Thoracic aorta (tissue), 2 donors: Measurements from ENCODE around the gene DRAM2. TPM values are rescaled to one million over a fixed set of nuclear protein-coding genes. Genes with fewer than 3 reads are reported as not detected.

ENCODE experiments used
- ATAC-seq: fragments of 150-250 bp; one replicate; pipeline ENCODE4 v1.8.0; 2017; ENCODE audit warnings: low read depth; ENCODE audit not compliant: insufficient number of reproducible peaks, low FRiP score
- DNase-seq: peaks from one replicate; pipeline ENCODE4 v3.0.0-alpha.2; 2020; ENCODE audit warnings: low spot score
- H3K27ac ChIP-seq, 2 donors: fragments of 200-600 bp; sonication (generic); 1 replicate in 1 of 2; 2 replicates in 1 of 2; pipeline ENCODE4 v1.5.1; 2016; ENCODE audit warnings: mild to moderate bottlenecking in 2 of 2, moderate library complexity in 2 of 2
- H3K27me3 ChIP-seq: fragments of 200-600 bp; sonication (generic); replicated peaks from 2 replicates; pipeline ENCODE4 v1.6.0; 2016; ENCODE audit warnings: mild to moderate bottlenecking; ENCODE audit not compliant: insufficient read depth
- H3K36me3 ChIP-seq: fragments of 200-600 bp; sonication (generic); one replicate; pipeline ENCODE4 v1.5.1; 2016
- H3K4me1 ChIP-seq, 2 donors: fragments of 200-600 bp; sonication (generic); 1 replicate in 1 of 2; 2 replicates in 1 of 2; pipeline versions ENCODE4 v1.5.1 to v1.6.0; 2016; ENCODE audit warnings: low read depth in 2 of 2, mild to moderate bottlenecking in 1 of 2; ENCODE audit not compliant: control insufficient read depth in 1 of 2
- H3K4me3 ChIP-seq: fragments of 200-600 bp; sonication (generic); 2 replicates; pipeline ENCODE4 v1.5.1; 2016; ENCODE audit warnings: mild to moderate bottlenecking
- H3K9me3 ChIP-seq: fragments of 200-600 bp; sonication (generic); 2 replicates; pipeline ENCODE4 v1.5.1; 2016
- total RNA-seq, 2 donors: library from RNA; depleted of rRNA; stranded (reverse); fragments of >200 nt; gene quantifications; one replicate each; pipeline versions ENCODE4 v1.1.0 to v1.2.3, GENCODE V29; 2016
- TF ChIP-seq, protein P1 (sequence below): fragments of 200-600 bp; sonication (generic); IDR thresholded peaks from one replicate; pipeline ENCODE4 v1.5.1; 2019; ENCODE audit warnings: antibody characterized with exemption

The DRAM2 gene
- total RNA-seq, 2 donors from 2014 or later, result 27.7 to 50.8 TPM

DNA sequence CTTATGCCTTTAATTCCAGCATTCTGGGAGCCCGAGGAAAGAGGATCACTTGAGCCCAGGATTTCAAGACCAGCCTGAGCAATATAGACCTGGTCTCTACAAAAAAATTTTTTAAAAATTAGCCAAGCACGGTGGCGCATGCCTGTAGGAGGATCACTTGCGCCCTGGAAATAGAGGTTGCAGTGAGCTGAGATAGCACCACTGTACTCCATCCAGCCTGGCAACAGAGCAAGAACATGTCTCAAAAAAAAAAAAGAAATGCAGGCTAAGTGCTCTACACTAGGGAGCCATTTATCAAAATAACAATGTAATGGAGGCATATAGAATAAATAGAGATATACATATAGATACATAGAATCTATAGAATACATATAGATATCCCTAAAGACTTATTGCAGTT, 23.5 kb upstream of the DRAM2 start:
- Histone ChIP-seq H3K27ac (no peak overlapping the region), H3K4me1 (no peaks in the 10 kb centered on the region), H3K4me3 (no peak overlapping the region), H3K9me3 (no peaks in the 10 kb centered on the region), H3K27me3 (no peaks in the 10 kb centered on the region), H3K36me3 (peaks cover 2% of the 10 kb centered on the region)
- DNase-seq, result no peak
- TF ChIP-seq, protein P1, sequence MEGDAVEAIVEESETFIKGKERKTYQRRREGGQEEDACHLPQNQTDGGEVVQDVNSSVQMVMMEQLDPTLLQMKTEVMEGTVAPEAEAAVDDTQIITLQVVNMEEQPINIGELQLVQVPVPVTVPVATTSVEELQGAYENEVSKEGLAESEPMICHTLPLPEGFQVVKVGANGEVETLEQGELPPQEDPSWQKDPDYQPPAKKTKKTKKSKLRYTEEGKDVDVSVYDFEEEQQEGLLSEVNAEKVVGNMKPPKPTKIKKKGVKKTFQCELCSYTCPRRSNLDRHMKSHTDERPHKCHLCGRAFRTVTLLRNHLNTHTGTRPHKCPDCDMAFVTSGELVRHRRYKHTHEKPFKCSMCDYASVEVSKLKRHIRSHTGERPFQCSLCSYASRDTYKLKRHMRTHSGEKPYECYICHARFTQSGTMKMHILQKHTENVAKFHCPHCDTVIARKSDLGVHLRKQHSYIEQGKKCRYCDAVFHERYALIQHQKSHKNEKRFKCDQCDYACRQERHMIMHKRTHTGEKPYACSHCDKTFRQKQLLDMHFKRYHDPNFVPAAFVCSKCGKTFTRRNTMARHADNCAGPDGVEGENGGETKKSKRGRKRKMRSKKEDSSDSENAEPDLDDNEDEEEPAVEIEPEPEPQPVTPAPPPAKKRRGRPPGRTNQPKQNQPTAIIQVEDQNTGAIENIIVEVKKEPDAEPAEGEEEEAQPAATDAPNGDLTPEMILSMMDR, result no peak
- no peak for ATAC-seq

GRCh38 chr1:111162488-111162880, 22.6 kb upstream of the DRAM2 start:
- Histone ChIP-seq H3K4me1 (no peaks in the 10 kb centered on the region), H3K36me3 (peaks cover 2% of the 10 kb centered on the region), H3K4me3 (no peak overlapping the region), H3K27me3 (no peaks in the 10 kb centered on the region), H3K9me3 (no peaks in the 10 kb centered on the region), H3K27ac (no peak overlapping the region)
- DNase-seq (no peak), ATAC-seq (no peak)
- TF ChIP-seq, protein P1, result no peak

DNA sequence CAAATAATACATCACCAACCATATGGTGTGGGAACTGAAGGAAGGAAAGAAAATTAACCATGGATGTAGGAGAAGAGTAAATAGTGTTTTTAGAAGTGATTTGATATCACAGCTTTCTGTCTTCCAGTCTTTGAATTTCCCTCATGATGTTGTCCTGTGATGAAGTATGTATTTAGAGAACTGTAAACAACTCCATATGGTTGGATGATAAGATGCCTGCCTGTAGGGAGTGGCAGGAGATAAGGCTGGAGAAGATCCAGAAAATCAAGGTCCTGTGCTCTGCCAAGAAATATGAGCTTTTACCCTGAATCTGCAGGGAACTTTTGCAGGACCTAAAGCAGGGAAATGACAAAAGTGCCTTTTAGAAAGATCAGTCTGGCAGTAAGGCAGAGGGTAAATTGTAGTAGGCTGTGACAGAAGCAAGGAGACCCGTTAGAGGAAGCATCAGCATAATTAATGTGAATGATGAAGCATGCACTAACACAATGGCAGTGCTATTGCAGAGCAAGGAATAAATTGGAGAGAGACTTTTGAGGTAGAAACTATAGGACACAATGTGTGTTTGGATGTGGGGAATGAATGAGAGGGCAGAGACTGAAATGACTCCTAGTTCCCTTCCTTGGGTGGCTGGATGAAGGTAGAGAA, 22.1 kb upstream of the DRAM2 start:
- Histone ChIP-seq H3K27ac (no peak overlapping the region), H3K36me3 (peaks cover 2% of the 10 kb centered on the region), H3K9me3 (no peaks in the 10 kb centered on the region), H3K27me3 (no peaks in the 10 kb centered on the region), H3K4me1 (no peaks in the 10 kb centered on the region), H3K4me3 (no peak overlapping the region)
- ATAC-seq, result no peak
- TF ChIP-seq, protein P1, result no peak
- no peak for DNase-seq

- Histone ChIP-seq H3K27ac (no peak overlapping the region), H3K9me3 (no peaks in the 10 kb centered on the region), H3K4me1 (no peaks in the 10 kb centered on the region), H3K36me3 (no peaks in the 10 kb centered on the region), H3K4me3 (no peak overlapping the region), H3K27me3 (no peaks in the 10 kb centered on the region)
- TF ChIP-seq, protein P1, result no peak
- no peak for ATAC-seq
- no peak for DNase-seq
These were observed 17.5 kb upstream of the DRAM2 start for GRCh38 chr1:111157431-111157830.

DNA sequence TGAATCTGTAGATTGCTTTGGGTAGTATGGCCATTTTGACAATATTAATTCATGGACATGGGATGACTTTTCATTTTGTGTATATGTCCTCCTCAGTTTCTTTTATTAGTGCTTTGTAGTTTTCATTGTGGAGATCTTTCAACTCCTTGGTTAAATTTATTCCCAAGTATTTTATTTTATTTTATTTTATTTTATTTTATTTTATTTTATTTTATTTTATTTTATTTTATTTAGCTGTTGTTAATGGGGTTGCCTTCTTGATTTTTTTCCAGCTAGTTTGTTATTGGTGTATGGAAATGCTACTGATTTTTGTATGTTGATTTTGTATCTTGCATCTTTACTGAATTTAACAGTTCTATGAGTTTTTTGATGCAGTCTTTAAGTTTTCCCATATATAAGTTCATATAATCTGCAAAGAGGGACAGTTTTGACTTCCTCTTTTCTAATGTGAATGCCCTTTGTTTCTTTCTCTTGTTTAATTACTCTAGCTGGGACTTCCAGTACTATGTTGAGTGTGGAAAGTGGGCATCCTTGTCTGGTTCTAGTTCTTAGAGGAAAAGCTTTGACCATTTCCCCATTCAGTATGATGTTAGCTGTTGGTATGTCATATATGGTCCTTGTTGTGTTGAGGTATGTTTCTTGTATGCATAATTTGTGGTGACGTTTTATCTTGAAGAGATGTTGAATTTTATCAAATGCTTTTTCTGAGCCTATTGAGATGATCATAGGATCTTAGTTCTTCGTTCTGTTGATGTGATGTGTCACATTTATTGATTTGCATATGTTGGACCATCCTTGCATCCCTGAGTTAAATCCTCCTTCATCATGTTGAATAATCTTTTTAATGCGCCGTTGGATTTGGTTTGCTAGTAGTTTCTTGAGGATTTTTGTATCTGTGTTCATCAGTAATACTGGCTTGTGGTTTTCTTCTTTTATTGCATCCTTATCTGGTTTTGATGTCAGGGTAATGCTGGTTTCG, 14.4 kb upstream of the DRAM2 start:
- H3K27me3 ChIP-seq, result no peaks in the 10 kb centered on the region
- H3K27ac ChIP-seq, result no peak overlapping the region
- TF ChIP-seq, protein P1, result no peak
- no peaks in the 10 kb centered on the region for H3K9me3 ChIP-seq
- H3K4me3 ChIP-seq, result no peak overlapping the region
- peaks cover 4% of the 10 kb centered on the region for H3K36me3 ChIP-seq
- ATAC-seq (no peak), DNase-seq (no peak)
- H3K4me1 ChIP-seq, result no peaks in the 10 kb centered on the region
